Activated CD4-positive, alpha-beta T cell treated with anti-CD3 and anti-CD28 coated beads, Interleukin-2, amount 10 ng/mL, durations not matched to agents 7 days and 5 days (primary cell): Measurements from ENCODE around the gene ST3GAL4. TPM values are rescaled to one million over a fixed set of nuclear protein-coding genes. Genes with fewer than 3 reads are reported as not detected.

ENCODE experiments used
- CTCF ChIA-PET: fragments of 350-600 bp; sonication (Branson Sonifier 250); formaldehyde crosslinking; loops from one replicate; lab custom pipeline; 2021; ENCODE audit warnings: antibody characterized with exemption; lab: Charles Lee
- POLR2A ChIA-PET: fragments of 350-600 bp; sonication (Branson Sonifier 250); formaldehyde crosslinking; loops from one replicate; lab custom pipeline; 2021; ENCODE audit warnings: antibody characterized with exemption; lab: Charles Lee
- DNase-seq: peaks from one replicate; pipeline ENCODE4 v3.0.0-alpha.2; 2020
- H3K27ac Mint-ChIP-seq: one replicate; pipeline ENCODE4 v1.8.0; 2021; ENCODE audit warnings: mild to moderate bottlenecking, moderate library complexity, mixed read lengths
- H3K27me3 Mint-ChIP-seq: one replicate; pipeline ENCODE4 v1.8.0; 2021; ENCODE audit warnings: mixed read lengths
- H3K36me3 Mint-ChIP-seq: one replicate; pipeline ENCODE4 v1.8.0; 2021; ENCODE audit warnings: low read depth, mixed read lengths
- H3K4me1 Mint-ChIP-seq: one replicate; pipeline ENCODE4 v1.8.0; 2021; ENCODE audit warnings: mixed read lengths
- H3K4me3 Mint-ChIP-seq: one replicate; pipeline ENCODE4 v1.8.0; 2021; ENCODE audit warnings: mild to moderate bottlenecking, moderate library complexity, mixed read lengths
- H3K9me3 Mint-ChIP-seq: one replicate; pipeline ENCODE4 v1.8.0; 2021; ENCODE audit warnings: mixed read lengths
- total RNA-seq, 2 experiments: library from RNA; stranded (reverse); gene quantifications; one replicate each; pipeline ENCODE4 v1.2.3, GENCODE V29; 2021

ST3GAL4 gene
- total RNA-seq, 2 experiments from 2014 or later: 7.5 to 7.6 TPM

GRCh38 chr11:126317756-126318573 is 37.5 kb upstream of the ST3GAL4 start:
- Mint-ChIP-seq H3K27me3 (no peaks in the 10 kb centered on the region), H3K4me3 (peak overlapping the region; percentile 6), H3K4me1 (peaks cover 44% of the 10 kb centered on the region), H3K27ac (peak overlapping the region; percentile 88), H3K36me3 (peaks cover 36% of the 10 kb centered on the region), H3K9me3 (peaks cover 4% of the 10 kb centered on the region)
- ChIA-PET POLR2A (no interaction called here), CTCF (interaction anchor here (0.7 to 2.5 kb wide), 10 partner anchors 7 to 163 kb away, joined by 3 to 9 read pairs (median 5); no protein-coding TSS in a partner anchor)
- peak; percentile 27 for DNase-seq

- peak overlapping the region; percentile 6 for H3K4me3 Mint-ChIP-seq
- H3K27ac Mint-ChIP-seq: peak overlapping the region; percentile 88
- H3K36me3 Mint-ChIP-seq: peaks cover 34% of the 10 kb centered on the region
- ChIA-PET CTCF (interaction anchor here (0.7 to 2.5 kb wide), 10 partner anchors 8 to 162 kb away, joined by 3 to 9 read pairs (median 5); no protein-coding TSS in a partner anchor), POLR2A (interaction anchor here (0.6 to 1.1 kb wide), 4 partner anchors 14 to 431 kb away, joined by 3 to 5 read pairs (median 4); partner anchors contain the start of genes DCPS and ST3GAL4)
- no peaks in the 10 kb centered on the region for H3K27me3 Mint-ChIP-seq
- DNase-seq: peak; percentile 53
- peaks cover 44% of the 10 kb centered on the region for H3K4me1 Mint-ChIP-seq
- peaks cover 4% of the 10 kb centered on the region for H3K9me3 Mint-ChIP-seq
Observed at GRCh38 chr11:126318574-126319373, 36.7 kb upstream of the ST3GAL4 start.

GRCh38 chr11:126319374-126319740 is 36.1 kb upstream of the ST3GAL4 start:
- Mint-ChIP-seq H3K4me1 (peaks cover 40% of the 10 kb centered on the region), H3K27ac (peak overlapping the region; percentile 88), H3K27me3 (no peaks in the 10 kb centered on the region), H3K36me3 (peaks cover 29% of the 10 kb centered on the region), H3K9me3 (peaks cover 4% of the 10 kb centered on the region), H3K4me3 (no peak overlapping the region)
- DNase-seq: no peak
- ChIA-PET CTCF (interaction anchor here (0.7 to 2.5 kb wide), 10 partner anchors 9 to 337 kb away, joined by 3 to 9 read pairs (median 4); no protein-coding TSS in a partner anchor), POLR2A (interaction anchor here (0.6 to 1.1 kb wide), 4 partner anchors 15 to 431 kb away, joined by 3 to 5 read pairs (median 4); partner anchors contain the start of genes DCPS and ST3GAL4)

GRCh38 chr11:126322996-126323395 is 32.5 kb upstream of the ST3GAL4 start:
- Mint-ChIP-seq H3K9me3 (no peaks in the 10 kb centered on the region), H3K36me3 (peaks cover 8% of the 10 kb centered on the region), H3K4me1 (peaks cover 29% of the 10 kb centered on the region), H3K27me3 (no peaks in the 10 kb centered on the region), H3K27ac (no peak overlapping the region), H3K4me3 (no peak overlapping the region)
- POLR2A ChIA-PET: no interaction called here
- CTCF ChIA-PET: no interaction called here
- DNase-seq: no peak

- ChIA-PET POLR2A (no interaction called here), CTCF (no interaction called here)
- Mint-ChIP-seq H3K4me3 (no peak overlapping the region), H3K36me3 (peaks cover 9% of the 10 kb centered on the region), H3K9me3 (no peaks in the 10 kb centered on the region), H3K27ac (no peak overlapping the region), H3K4me1 (peaks cover 5% of the 10 kb centered on the region), H3K27me3 (no peaks in the 10 kb centered on the region)
- DNase-seq: no peak
Observed at GRCh38 chr11:126327281-126328000, 28.0 kb upstream of the ST3GAL4 start.

- CTCF ChIA-PET: interaction anchor here (1.3 kb wide), 1 partner anchor 9 kb away, joined by 4 read pairs; no protein-coding TSS in a partner anchor
- no peak for DNase-seq
- Mint-ChIP-seq H3K4me1 (peaks cover 5% of the 10 kb centered on the region), H3K27ac (no peak overlapping the region), H3K36me3 (peaks cover 11% of the 10 kb centered on the region), H3K27me3 (no peaks in the 10 kb centered on the region), H3K4me3 (no peak overlapping the region), H3K9me3 (no peaks in the 10 kb centered on the region)
- POLR2A ChIA-PET: no interaction called here
Observed at GRCh38 chr11:126328001-126328390, 27.5 kb upstream of the ST3GAL4 start.

GRCh38 chr11:126328444-126328843 is 27.0 kb upstream of the ST3GAL4 start:
- H3K4me1 Mint-ChIP-seq: peaks cover 5% of the 10 kb centered on the region
- POLR2A ChIA-PET: no interaction called here
- peaks cover 11% of the 10 kb centered on the region for H3K36me3 Mint-ChIP-seq
- H3K27me3 Mint-ChIP-seq: no peaks in the 10 kb centered on the region
- H3K9me3 Mint-ChIP-seq: no peaks in the 10 kb centered on the region
- no peak for DNase-seq
- CTCF ChIA-PET: interaction anchor here (1.3 kb wide), 1 partner anchor 10 kb away, joined by 4 read pairs; no protein-coding TSS in a partner anchor
- no peak overlapping the region for H3K27ac Mint-ChIP-seq
- no peak overlapping the region for H3K4me3 Mint-ChIP-seq

- ChIA-PET POLR2A (no interaction called here), CTCF (interaction anchor here (1.3 kb wide), 1 partner anchor 10 kb away, joined by 4 read pairs; no protein-coding TSS in a partner anchor)
- no peak for DNase-seq
- H3K27ac Mint-ChIP-seq: no peak overlapping the region
- H3K4me3 Mint-ChIP-seq: no peak overlapping the region
- no peaks in the 10 kb centered on the region for H3K9me3 Mint-ChIP-seq
- H3K36me3 Mint-ChIP-seq: peaks cover 11% of the 10 kb centered on the region
- H3K27me3 Mint-ChIP-seq: no peaks in the 10 kb centered on the region
- peaks cover 5% of the 10 kb centered on the region for H3K4me1 Mint-ChIP-seq
Observed at GRCh38 chr11:126328938-126329643, 26.4 kb upstream of the ST3GAL4 start.

GRCh38 chr11:126329644-126330211 is 25.8 kb upstream of the ST3GAL4 start:
- Mint-ChIP-seq H3K9me3 (no peaks in the 10 kb centered on the region), H3K36me3 (peaks cover 11% of the 10 kb centered on the region), H3K4me1 (peaks cover 5% of the 10 kb centered on the region), H3K27me3 (no peaks in the 10 kb centered on the region), H3K4me3 (no peak overlapping the region), H3K27ac (no peak overlapping the region)
- CTCF ChIA-PET: interaction anchor here (1.2 to 1.5 kb wide), 3 partner anchors 11 to 13 kb away, joined by 4 read pairs; no protein-coding TSS in a partner anchor
- DNase-seq: no peak
- POLR2A ChIA-PET: no interaction called here

GRCh38 chr11:126331286-126331685 is 24.2 kb upstream of the ST3GAL4 start:
- ChIA-PET CTCF (interaction anchor here (1.5 kb wide), 1 partner anchor 15 kb away, joined by 4 read pairs; no protein-coding TSS in a partner anchor), POLR2A (no interaction called here)
- no peaks in the 10 kb centered on the region for H3K9me3 Mint-ChIP-seq
- peaks cover 13% of the 10 kb centered on the region for H3K4me1 Mint-ChIP-seq
- no peak for DNase-seq
- H3K27ac Mint-ChIP-seq: peak overlapping the region; percentile 41
- H3K27me3 Mint-ChIP-seq: no peaks in the 10 kb centered on the region
- no peak overlapping the region for H3K4me3 Mint-ChIP-seq
- H3K36me3 Mint-ChIP-seq: peaks cover 13% of the 10 kb centered on the region

GRCh38 chr11:126332221-126332711 is 23.2 kb upstream of the ST3GAL4 start:
- Mint-ChIP-seq H3K9me3 (no peaks in the 10 kb centered on the region), H3K4me1 (peaks cover 18% of the 10 kb centered on the region), H3K27ac (no peak overlapping the region), H3K36me3 (peaks cover 13% of the 10 kb centered on the region), H3K27me3 (no peaks in the 10 kb centered on the region), H3K4me3 (no peak overlapping the region)
- CTCF ChIA-PET: interaction anchor here (1.4 kb wide), 1 partner anchor 16 kb away, joined by 3 read pairs; no protein-coding TSS in a partner anchor
- POLR2A ChIA-PET: no interaction called here
- DNase-seq: no peak
